Non-pigmented ciliary epithelial cell (primary cell): ENCODE data around the gene DUSP19.

ENCODE experiments used
- DNase-seq: peaks from one replicate; pipeline ENCODE4 v3.0.0-alpha.2; 2010; ENCODE audit warnings: low read depth

The DUSP19 gene

DNA sequence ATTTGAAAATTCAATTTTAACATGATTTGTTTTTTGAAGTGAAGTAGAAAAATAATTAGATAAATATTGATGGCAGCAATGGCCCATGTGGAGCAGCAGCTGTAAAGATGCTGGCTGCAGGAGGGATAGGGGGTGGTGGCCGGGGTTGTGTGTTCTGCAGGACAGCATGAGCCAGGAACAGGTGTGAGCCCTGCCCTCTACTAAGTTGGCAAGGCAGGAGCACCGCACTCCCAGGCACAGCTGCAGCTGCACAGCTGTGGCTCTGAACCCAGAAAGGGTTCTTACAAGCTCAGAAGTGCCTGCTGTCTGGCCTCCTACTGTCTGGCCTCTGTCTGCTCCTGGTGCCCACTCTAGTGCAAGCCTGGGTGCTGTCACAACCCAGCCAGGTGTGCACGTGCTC, 10.0 kb upstream of the DUSP19 start:
- DNase-seq, result no peak

- no peak for DNase-seq
Observed at GRCh38 chr2:183069174-183069573, 9.4 kb upstream of the DUSP19 start.

DNA sequence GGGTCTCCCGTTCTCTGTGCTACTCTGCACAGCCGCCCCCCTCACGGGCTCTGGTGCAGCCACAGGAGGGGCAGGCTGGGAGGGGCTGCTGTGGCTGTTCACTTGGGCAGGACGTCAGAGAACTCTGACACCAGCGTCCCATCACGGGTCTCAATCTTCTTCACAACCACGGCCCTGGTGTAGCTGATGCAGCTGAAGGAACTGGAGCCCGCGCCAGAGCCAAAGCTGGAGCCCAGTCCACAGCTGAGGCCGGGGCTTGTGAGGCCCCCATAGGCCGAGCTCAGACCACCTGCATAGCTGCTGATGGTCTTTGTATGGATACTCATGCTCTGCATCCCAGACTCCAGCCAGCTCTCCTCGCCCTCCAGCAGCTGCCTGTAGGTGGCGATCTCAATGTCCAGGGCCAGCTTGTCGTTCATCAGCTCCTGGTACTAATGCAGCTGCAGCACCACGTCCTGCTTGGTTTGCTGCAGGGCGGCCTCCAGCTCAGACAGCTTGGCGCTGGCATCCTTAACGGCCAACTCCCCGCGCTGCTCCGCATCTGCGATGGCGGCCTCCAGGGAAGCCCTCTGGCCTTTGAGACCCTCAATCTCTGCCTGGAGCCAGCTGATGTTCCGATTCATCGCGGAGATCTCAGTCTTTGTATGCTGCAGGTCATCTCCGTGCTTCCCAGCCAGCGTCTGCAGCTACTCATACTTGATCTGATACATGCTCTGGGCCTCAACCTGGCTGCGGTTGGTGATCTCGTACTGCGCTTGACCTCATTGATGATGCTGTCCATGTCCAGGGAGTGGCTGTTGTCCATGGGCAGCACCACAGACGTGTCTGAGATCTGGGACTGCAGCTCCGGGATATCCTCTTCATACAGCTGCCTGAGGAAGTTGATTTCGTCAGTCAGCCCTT, 7.4 kb upstream of the DUSP19 start:
- no peak for DNase-seq

DNA sequence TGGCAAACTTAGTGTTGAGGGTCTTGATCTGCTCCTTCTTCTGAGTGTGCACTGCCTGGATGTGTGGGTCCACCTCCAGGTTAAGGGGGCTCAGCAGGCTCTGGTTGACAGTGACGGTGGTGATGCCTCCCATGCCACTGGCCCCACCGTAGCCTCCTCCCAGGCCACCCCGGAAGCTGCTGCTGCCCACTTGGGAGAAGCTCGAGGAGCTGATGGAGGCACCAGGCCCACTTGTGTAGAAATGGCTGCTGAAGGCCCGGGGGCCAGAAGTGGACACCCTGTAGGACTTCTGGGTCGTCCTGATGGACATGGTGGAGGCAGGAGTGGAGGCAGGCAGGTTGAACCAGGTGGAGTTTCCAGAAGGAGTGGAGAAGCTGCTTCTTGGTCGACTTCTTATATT, 6.4 kb upstream of the DUSP19 start:
- DNase-seq, result no peak

- no peak for DNase-seq
Observed at GRCh38 chr2:183078163-183078463, 434 bp upstream of the DUSP19 start.

DNA sequence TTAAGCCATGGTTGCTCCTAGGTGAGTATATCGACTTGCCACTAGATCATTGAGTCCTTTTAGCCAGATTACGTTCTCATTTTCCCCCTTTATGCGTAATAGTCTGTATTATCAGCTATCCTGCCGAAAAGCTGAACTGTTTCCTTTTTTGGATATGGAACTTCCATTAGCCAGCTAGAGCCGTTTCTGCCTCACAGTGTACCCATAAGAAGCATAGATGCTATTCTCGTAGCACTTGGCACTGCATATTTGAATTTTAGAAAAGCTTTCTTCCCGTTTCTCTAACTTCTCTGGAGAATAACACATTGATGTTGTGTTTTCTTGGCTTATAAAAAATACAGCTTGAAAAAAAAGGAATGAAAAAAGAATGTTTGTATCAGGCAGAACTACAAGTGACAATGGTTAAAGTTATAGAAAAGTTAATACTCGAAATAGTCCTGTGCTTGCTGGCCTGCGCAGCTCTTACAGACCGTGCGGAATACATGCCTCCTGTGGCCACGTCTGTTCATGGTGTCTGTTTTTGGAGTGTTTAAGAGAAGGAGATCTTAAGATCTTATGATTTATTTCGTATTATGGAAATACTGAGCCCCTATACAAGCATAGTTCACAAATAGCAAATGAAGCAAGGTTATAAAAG, 710 bp downstream of the DUSP19 start:
- DNase-seq, result no peak

DNA sequence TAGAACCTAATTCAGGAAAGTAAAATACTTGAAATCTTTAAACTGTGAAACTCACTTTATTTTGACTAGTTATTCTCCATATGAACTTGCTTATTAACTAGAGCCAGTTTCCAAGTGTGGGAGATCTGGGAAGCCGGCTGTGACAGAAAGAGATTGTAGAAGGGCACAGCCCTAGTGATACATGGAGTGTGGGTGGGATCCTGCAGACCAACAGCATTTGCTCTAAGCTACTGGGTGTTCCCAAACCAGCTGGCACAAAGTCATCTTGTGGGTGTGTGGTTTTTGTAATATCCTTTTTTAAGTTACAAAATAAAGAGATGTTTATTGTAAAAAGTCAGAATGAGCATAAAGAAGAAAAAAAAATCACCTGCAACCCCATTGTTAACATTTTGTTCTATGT, 3.4 kb downstream of the DUSP19 start:
- DNase-seq, result no peak

DNA sequence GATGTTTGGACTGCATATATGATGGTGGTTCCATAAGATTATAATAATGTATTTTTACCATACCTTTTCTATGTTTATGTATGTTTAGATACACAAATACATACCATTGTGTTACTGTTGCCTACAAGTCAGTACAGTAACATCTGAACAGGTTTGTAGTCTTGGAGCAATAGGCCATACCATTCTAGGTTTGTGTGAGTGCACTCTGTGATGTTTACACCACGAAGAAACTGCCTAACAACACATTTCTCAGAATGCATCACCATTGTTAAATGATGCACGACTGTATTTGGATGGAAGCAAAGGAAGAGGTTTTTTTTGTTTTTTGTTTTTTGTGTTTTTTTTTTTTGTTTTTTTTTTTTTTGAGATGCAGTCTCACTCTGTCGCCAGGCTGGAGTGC, 9.5 kb downstream of the DUSP19 start:
- DNase-seq, result no peak

GRCh38 chr2:183089192-183089851, 10.8 kb downstream of the DUSP19 start:
- DNase-seq, result no peak

DNA sequence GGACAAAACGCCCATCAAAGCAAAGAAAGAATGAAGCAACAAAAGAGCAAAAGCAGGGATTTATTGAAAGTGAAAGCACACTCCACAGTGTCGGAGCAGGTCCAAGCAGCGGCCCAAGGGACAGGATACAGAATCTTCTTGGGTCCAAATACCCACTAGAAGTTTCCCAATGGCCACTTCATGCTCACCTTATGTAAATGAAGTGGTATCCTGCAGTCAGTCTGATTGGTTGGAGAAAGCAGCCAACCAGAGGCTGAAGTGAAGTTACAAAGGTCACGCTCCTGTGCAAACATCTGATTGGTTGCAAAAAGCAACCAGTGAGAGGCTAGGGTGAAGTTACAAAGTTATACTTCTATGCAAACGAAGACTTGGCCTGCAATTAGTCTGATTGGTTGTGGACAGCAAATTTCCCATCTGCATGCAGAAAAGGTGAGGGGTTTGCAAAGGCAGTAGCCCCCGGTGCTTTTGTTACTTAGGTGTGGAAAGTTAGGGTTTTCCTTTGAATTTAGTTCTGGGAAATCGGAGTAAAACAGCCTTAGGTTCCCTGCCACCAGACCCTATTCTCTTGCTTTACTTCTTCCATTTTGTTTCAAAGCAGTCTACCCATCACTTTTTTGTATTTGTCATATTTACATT, 12.9 kb downstream of the DUSP19 start:
- DNase-seq, result no peak

- DNase-seq, result no peak
Observed at GRCh38 chr2:183091954-183092345, 13.4 kb downstream of the DUSP19 start.

- no peak for DNase-seq
Observed at GRCh38 chr2:183093857-183094657, 15.5 kb downstream of the DUSP19 start.

DNA sequence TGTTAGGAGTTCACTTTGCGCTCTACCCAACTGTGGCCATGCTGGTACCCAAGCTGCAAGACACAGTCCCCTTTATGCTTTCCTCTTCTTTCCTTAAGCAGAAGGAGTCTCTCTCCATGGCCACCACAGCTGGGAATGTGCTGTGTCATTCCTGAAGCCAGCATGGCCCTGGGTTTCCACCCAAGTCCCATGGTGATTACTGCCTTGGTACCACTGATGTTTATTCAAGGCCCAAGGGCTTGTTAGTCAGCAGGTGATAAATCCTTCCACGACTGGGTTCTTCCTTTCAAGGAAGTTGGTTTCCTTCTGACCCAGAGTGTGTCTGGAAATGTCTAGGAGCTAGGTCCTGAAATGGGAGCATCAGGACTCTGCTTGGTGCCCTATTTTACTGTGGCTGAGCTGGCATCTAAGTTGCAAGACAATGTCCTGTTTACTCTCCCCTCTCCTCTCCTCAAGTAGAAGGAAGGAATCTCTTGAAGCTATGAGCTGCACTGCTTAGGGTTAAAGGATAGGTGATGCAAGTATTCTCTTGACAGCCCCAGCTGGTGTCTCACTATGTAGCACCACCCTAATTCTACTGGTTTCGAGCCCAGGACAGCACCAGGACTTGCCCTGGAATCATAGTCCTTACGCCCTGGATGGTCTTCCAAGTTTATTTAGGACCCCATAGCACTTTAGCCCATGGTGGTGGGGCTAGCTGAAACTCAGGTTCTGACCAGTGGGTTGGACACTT, 27.0 kb downstream of the DUSP19 start:
- no peak for DNase-seq

GRCh38 chr2:183112577-183112976, 34.0 kb downstream of the DUSP19 start:
- no peak for DNase-seq

GRCh38 chr2:183113630-183114029, 35.1 kb downstream of the DUSP19 start:
- no peak for DNase-seq

DNA sequence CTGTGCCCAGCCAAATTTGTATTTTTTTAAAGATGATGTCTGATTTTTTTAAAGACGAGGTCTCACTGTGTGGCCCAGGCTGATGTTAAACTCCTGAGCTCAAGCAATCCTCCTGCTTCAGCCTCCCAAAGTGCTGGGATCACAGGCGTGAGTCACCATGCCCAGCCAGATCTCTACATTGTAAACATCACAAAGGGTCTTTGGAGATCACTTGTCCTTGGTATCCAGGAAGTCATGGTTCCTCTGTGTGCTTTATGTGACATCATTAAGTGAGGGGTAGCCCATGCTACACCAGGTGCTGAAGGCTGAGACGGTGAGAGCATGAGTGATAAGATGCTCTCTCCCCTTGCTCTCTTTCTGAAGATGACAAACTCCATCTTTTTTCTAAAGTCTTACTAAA, 38.7 kb downstream of the DUSP19 start:
- no peak for DNase-seq

- no peak for DNase-seq
Observed at GRCh38 chr2:183123117-183123958, 44.8 kb downstream of the DUSP19 start.

DNA sequence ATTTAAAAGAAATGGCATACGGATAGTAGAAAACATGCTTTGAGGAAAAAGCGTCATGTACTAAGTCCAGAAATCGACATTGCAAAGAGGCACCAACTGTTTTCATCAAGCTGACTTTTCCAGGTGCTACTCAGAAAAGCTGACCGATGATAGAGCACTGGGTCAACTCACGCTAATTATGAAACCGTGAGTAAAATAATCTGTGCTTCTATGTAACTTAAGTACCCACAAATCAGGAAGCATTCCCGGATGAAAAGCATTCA, 45.3 kb downstream of the DUSP19 start:
- no peak for DNase-seq

- DNase-seq, result peak; percentile 48
Observed at GRCh38 chr2:183124222-183124956, 45.8 kb downstream of the DUSP19 start, which contains the start of gene NUP35. Gene NUP35 (plus strand): TSS chr2:183124443. CDS start chr2:183124458, 15 bp downstream.

DNA sequence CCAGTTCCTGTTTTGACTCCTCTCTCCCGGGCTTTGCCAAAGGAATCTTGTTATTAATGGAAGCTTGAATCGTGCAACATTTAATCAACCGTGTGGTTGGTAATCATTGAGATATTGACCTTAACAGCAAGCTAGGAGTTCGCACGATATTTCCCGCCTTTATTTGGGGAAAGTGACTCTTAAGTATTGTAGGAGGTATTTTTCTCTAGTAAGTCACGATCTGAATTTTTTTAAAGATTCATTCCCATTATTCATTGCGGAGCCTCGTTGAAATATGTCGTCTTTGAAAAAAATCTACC, 46.4 kb downstream of the DUSP19 start:
- DNase-seq, result no peak
